ES-I3 (cell line): ENCODE measurements around the gene RNF222.

Experiments
- H3K36me3 ChIP-seq: 2 replicates; pipeline ENCODE4 v1.6.1; 2013; ENCODE audit warnings: mild to moderate bottlenecking, low read length, control low read depth, moderate library complexity; ENCODE audit not compliant: insufficient read depth
- H3K4me1 ChIP-seq: 2 replicates; pipeline ENCODE4 v1.6.1; 2013; ENCODE audit warnings: mild to moderate bottlenecking, control low read depth, low read length; ENCODE audit not compliant: insufficient read depth
- H3K9ac ChIP-seq: 2 replicates; pipeline ENCODE4 v1.6.1; 2013; ENCODE audit warnings: low read depth, mild to moderate bottlenecking, low read length, moderate library complexity
- H3K9me3 ChIP-seq: 2 replicates; pipeline ENCODE4 v1.6.1; 2013; ENCODE audit warnings: mild to moderate bottlenecking, low read length, moderate library complexity; ENCODE audit not compliant: control insufficient read depth, insufficient read depth

Gene RNF222

DNA sequence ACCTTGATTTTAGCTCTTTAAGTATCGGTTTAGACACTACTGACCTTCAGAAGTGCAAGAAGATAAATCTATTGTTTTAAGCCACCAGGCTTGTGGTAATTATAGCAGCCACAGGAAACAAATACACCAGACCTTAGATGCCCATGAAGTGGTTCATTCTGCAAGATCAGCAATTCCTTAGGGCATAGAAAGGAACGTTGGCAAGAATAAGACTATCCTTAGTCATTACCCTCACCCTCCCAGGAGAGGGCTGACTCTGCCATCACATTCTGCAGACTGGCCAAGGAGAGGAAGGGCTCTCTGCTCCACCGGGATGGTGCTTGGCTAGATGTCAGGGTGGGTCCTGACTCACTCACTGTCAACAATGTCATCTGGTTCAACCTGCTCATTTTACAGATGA, 23.9 kb upstream of the RNF222 start:
- no peaks in the 10 kb centered on the region for H3K9me3 ChIP-seq
- no peaks in the 10 kb centered on the region for H3K36me3 ChIP-seq
- H3K9ac ChIP-seq, result no peak overlapping the region
- H3K4me1 ChIP-seq, result no peaks in the 10 kb centered on the region

- Histone ChIP-seq H3K9me3 (no peaks in the 10 kb centered on the region), H3K4me1 (no peaks in the 10 kb centered on the region), H3K9ac (no peak overlapping the region), H3K36me3 (no peaks in the 10 kb centered on the region)
Measured at GRCh38 chr17:8420041-8420934, 22.7 kb upstream of the RNF222 start.

DNA sequence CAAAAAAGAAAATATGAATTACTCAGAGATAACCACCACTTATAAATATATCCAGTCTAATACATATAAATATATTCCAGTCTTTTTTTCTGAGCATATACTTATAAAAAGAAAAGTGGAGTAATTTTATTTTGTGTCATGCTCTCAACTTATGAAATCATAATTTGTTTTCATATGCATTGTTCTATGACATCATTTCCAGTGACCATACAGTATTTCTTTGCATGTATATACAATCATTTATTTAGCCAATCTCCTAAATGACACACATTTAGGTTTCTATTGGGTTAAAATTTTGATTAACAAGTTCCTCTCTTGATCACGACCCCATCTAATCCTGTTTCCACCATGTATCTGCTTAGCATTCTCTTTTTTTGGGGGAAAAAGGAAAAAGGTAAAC, 21.7 kb upstream of the RNF222 start:
- Histone ChIP-seq H3K9me3 (no peaks in the 10 kb centered on the region), H3K4me1 (no peaks in the 10 kb centered on the region), H3K9ac (no peak overlapping the region), H3K36me3 (no peaks in the 10 kb centered on the region)

- no peaks in the 10 kb centered on the region for H3K9me3 ChIP-seq
- H3K9ac ChIP-seq, result no peak overlapping the region
- no peaks in the 10 kb centered on the region for H3K36me3 ChIP-seq
- no peaks in the 10 kb centered on the region for H3K4me1 ChIP-seq
Measured at GRCh38 chr17:8418471-8418870, 20.8 kb upstream of the RNF222 start.

DNA sequence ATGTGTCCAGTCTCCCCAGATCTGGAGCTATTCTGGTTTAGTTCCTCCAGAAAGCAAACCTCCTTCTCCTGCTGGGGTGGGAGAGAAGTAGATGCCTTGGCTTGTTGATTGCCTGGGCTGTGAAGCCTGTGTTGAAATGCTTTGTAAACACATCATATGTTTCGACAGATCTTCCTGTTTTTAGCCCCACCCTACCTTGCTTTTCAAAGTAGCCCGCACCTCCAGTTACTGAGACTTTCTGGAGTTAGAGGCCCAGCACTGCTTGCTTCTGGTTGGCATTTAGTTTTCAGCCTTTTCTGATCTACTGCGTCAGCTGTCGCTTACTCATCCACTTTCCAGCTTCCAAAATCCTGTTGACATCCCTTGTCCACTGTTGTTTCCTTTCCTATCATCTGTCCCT, 20.2 kb upstream of the RNF222 start:
- Histone ChIP-seq H3K36me3 (no peaks in the 10 kb centered on the region), H3K4me1 (no peaks in the 10 kb centered on the region), H3K9ac (no peak overlapping the region), H3K9me3 (no peaks in the 10 kb centered on the region)

- no peaks in the 10 kb centered on the region; the same call in 1 of the 2 replicates for H3K4me1 ChIP-seq
- no peaks in the 10 kb centered on the region for H3K9me3 ChIP-seq
- no peaks in the 10 kb centered on the region for H3K36me3 ChIP-seq
- H3K9ac ChIP-seq, result no peak overlapping the region
Measured at GRCh38 chr17:8413938-8414337, 16.3 kb upstream of the RNF222 start.

DNA sequence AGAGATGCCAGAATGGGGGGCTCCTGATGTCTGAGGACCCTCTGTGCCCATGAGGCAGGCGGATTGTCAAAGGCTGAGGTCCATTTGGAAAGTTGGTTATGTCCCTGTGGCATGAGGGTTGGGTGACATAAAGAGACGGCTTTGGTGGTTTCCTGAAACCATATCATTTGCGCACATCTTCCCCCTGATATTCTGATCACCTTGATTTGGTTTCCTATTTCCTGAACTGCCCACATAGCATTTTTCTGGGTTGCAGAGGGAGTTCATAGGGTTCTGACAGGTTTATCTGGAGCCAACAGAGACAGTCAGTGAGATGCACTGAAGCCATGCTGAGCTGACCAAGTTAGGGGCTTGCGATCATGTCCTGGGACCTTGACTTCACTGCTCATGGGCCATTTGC, 15.7 kb upstream of the RNF222 start:
- Histone ChIP-seq H3K4me1 (peaks cover 4% of the 10 kb centered on the region; the same call in 1 of the 2 replicates), H3K9ac (no peak overlapping the region), H3K36me3 (no peaks in the 10 kb centered on the region), H3K9me3 (no peaks in the 10 kb centered on the region)

DNA sequence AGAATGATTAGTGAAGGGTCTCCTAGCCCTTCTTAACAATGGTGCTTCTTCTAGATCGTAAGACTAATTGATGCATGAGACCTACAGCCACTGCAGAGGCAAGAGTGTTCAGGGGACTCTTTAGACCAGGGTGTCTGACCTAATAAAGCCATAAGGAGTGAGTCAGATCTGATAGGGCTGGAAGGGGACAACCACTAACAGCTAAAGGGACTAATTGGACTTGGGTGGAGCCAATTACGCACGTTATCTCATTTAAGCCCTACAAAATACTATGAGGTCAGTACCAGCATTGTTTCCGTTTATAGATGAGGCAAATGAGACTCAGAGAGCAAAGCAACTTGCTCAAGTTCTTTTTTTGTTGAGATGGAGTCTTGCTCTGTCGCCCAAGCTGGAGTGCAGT, 14.5 kb upstream of the RNF222 start:
- peaks cover 6% of the 10 kb centered on the region; the same call in 1 of the 2 replicates for H3K4me1 ChIP-seq
- no peaks in the 10 kb centered on the region for H3K36me3 ChIP-seq
- H3K9me3 ChIP-seq, result no peaks in the 10 kb centered on the region
- no peak overlapping the region for H3K9ac ChIP-seq

DNA sequence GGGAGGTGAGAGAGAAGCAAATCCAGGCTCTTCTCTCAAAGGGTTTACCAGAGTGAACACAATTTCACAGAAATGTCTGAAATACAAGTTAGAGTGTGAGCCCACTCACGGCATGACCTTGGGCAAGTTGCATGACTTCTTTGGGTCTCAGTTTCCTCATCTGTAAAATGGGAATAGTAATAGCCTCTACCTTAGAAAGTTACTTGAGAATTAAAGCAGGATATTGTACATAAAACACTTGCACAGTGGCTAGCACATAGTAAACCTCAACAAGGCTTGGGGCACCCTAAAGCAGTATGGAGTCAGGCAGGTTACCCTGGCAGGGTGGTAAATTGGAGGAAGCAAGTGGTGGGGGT, 13.2 kb upstream of the RNF222 start:
- Histone ChIP-seq H3K9ac (peak overlapping the region; percentile 2; the same call in 1 of the 2 replicates), H3K36me3 (no peaks in the 10 kb centered on the region), H3K4me1 (peaks cover 6% of the 10 kb centered on the region; the same call in 1 of the 2 replicates), H3K9me3 (no peaks in the 10 kb centered on the region)

DNA sequence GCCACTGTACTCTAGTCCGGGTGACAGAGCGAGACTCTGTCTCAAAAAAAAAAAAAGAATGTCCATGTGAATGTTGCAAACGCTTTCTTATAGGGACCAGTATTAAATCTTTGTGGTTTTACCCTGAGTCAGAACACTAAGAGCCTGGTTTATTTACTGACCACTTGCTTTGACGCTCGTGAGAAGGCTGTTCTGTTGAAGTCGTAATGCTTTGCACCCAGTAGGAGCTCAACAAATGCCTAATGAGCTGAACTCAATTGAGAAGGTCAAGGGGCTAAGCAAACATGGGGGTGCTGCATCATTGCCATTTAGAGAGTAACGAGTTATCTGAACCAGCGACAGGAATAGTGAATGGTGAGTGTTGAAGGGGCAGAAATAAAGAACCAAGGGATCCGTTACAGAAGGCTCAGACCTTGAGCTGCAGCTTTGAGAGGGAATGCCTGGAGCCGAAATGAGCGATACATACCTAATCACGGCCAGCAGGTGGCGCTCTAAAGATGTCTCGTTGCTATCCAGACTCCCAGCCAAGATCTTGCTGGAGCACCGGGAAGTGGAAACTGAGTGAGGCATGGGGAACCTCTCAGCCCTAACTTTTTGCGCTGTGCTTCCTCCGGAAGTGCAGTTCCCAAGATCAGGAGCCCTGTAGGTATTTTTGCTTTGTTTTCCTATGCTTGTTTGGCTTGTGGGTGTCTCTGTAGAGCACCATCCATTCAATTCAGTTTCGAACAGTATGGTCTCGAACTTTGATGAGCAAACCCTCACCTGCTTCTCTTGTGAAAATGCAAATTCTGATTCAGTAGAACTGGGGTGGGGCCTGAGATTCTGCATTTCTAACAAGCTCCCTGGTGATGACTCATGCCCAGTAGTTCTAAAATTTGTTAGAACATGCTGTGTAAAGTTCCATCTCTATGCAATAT, 12.6 kb upstream of the RNF222 start:
- Histone ChIP-seq H3K9ac (peak overlapping the region; percentile 2; the same call in 1 of the 2 replicates), H3K9me3 (no peaks in the 10 kb centered on the region)

GRCh38 chr17:8408371-8408770, 10.7 kb upstream of the RNF222 start:
- H3K9ac ChIP-seq, result no peak overlapping the region

More for the DNA sequence above, 12.6 kb upstream of the RNF222 start:
- H3K36me3 ChIP-seq, result no peaks in the 10 kb centered on the region
- peaks cover 6% of the 10 kb centered on the region; the same call in 1 of the 2 replicates for H3K4me1 ChIP-seq

DNA sequence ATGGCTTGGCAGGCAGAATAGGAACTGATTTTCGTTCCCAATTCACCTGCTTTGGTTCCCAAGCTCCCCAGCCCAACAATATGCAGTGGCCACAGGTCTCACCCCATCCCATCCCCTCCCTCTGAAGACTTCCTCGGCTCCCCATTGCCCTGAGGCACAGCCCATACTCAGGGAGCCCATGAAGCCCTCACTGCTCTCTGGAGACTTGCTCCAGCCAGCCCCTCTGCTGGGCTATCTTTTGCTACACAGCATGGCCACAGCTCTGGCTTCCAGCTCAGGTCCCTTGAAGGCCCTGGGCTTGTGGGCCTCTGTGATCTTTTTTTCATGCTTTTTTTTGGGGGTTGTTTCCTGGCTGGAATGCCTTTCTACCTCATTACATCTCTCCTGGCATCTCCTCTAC, 8.5 kb upstream of the RNF222 start:
- Histone ChIP-seq H3K9me3 (no peaks in the 10 kb centered on the region), H3K4me1 (peaks cover 6% of the 10 kb centered on the region; the same call in 1 of the 2 replicates), H3K9ac (no peak overlapping the region), H3K36me3 (no peaks in the 10 kb centered on the region)

More at GRCh38 chr17:8408371-8408770, 10.7 kb upstream of the RNF222 start:
- Histone ChIP-seq H3K4me1 (peaks cover 6% of the 10 kb centered on the region; the same call in 1 of the 2 replicates), H3K9me3 (no peaks in the 10 kb centered on the region), H3K36me3 (no peaks in the 10 kb centered on the region)

DNA sequence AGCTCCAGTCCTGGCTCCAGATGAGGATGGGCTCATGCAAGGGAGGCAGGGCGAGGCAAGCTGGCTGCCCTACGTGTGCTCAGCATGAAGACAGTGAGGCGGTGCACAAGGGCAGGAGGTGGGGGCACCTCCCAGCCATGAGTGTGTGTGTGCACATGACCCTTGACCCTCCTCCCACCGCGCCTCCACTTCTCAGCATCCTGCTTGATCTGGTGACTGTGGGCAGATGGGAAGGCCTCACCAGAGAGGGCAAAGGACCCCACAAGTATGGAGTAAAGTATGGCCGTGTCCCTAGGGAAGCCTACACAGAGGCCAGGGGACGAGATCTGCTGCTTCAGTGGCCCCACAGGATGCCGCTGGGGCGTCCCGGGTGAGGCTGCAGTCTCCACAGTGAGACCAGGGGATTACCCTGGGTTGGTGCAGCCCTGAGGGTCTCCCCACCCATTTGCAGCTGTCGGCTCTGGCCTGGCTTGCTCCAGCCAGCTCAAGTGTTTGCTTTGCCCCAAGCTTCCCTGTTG, 7.9 kb upstream of the RNF222 start:
- Histone ChIP-seq H3K36me3 (no peaks in the 10 kb centered on the region), H3K9me3 (no peaks in the 10 kb centered on the region), H3K9ac (no peak overlapping the region), H3K4me1 (peaks cover 6% of the 10 kb centered on the region; the same call in 1 of the 2 replicates)

- Histone ChIP-seq H3K36me3 (no peaks in the 10 kb centered on the region), H3K9ac (no peak overlapping the region), H3K4me1 (no peaks in the 10 kb centered on the region), H3K9me3 (no peaks in the 10 kb centered on the region)
Measured at GRCh38 chr17:8402921-8403536, 5.4 kb upstream of the RNF222 start.
